GOT3 (cell line): ENCODE measurements around the gene DDTL.
"Not testable (repeated sequence)": the region's sequence is repeated elsewhere in the genome, so short reads cannot be mapped to it uniquely, and the experiment has no call there.

Experiments
- DNase-seq: peaks from one replicate; lab custom pipeline; 2025; ENCODE audit warnings: mixed read lengths; lab: John Stamatoyannopoulos, UW

Gene DDTL

DNA sequence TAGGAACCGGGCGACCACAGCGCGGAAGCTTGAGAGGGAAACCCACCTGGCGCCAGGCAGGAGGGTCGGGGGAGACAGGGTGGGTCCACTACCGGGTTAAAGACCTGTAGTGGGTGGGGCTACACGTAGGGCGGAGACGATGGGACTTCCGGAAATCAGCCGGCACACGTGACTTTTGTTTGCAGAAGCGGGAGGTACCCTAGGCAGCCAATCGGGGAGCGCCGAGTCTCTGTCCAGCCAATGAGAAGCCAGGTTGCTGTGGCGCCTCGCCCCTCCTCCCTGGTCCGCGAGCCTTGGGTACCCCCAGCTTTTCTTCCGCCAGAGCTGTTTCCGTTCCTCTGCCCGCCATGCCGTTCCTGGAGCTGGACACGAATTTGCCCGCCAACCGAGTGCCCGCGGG, at the start of gene DDTL:
Gene DDTL (plus strand): TSS at position 321 of the 400 bp plus-strand sequence. CDS start 27 bp downstream, at position 348.
- not testable (repeated sequence) for DNase-seq

DNA sequence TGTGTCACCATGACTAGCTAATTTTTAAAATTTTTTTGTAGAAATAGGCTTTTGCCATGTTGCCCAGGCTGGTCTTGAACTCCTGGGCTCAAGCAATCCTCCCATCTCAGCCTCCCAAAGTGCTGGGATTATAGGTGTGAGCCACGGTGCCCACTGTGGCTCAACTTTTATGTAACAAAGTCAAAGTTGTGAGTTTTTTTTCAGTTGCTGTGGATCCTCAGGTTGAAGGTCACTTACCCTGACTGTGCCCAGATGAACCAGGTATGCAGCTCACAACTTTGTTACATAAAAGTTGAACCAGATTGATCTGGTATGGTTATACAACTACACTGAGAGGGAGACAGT, 46.4 kb upstream of the DDTL start:
- DNase-seq, result not testable (repeated sequence)

DNA sequence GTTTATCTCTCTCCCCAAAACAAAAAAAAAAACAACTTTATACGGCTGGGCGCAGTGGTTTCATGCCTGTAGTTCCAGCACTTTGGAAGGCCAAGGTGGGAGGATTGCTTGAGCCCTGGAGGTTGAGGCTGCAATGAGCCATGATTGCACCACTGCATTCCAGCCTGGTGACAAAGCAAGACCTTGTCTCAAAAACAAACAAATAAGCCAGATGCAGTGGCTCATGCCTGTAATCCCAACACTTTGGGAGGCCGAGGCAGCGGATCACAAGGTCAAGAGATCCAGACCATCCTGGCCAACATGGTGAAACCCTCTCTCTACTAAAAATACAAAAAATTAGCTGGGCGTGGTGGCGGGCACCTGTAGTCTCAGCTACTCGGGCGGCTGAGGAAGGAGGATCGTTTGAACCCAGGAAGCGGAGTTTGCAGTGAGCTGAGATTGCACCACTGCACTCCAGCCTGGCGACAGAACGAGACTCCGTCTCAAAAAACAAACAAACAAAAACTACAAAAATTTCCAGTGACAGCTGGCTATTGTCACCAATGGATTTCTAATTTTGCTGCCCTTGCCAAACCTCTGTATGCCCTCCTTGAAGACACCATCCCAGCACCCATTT, 45.0 kb upstream of the DDTL start:
- DNase-seq, result not testable (repeated sequence)

DNA sequence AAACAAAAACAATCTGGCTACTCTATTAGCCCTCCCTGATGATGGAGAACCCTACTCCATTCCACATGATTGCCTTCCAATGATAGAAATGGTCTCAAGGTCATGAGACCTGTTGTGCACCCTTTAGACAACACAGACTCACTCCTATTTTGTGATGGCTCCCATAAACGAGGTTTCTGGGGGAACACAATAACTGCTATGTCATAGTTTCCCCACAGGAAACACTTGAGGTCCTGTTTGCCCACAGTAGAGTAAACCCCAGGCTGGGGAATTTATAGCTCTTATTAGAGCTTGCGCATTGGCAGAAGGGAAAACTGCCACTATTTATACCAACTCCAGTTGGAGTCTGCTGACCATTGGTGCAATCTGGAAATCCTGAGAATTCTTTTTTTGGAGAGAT, 43.8 kb upstream of the DDTL start:
- no peak for DNase-seq

DNA sequence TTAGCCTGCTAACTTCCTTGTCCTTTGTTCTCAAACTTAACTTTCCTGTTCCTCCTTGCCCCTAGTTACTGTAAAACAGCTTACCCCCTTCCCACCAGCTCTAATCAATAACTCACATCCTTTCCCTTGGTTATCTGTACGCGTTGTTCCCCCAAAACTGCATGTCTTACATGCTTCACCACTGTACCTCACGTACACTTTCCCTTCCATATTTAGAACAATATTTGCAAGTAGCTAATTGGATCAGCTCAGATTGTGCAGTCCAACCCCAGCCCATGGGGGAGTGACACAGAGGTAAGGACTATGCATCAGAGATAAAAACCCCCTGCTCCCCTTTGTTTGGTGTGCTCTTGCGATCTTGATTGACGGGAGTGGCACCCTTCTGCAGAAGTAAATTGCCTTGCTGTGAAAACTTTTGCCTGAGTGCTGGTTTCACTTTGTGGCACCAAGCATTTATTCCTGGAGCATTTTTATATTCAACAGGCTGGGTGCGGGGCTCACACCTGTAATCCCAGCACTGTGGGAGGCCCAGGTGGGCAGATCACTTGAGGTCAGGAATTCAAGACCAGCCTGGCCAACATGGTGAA, 41.6 kb upstream of the DDTL start:
- DNase-seq, result no peak

DNA sequence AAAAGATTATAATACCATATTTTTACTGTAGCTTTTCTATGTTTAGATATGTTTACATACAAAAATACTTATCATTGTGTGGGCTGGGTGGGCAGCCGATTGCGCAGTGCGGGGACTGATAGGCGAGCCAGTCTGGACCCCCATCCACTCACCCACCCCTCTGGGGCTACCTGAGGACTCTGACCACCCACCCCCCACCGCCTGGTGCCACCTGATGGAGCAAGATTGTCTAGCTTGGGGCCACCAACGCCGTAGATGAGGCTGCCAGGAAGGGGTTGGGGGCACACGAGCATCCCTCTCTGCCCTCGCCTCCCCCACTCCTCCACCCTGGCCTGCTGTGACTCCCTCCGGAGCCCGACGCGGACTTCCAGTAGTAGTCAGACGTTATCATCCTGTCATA, 40.1 kb upstream of the DDTL start:
- no peak for DNase-seq

DNA sequence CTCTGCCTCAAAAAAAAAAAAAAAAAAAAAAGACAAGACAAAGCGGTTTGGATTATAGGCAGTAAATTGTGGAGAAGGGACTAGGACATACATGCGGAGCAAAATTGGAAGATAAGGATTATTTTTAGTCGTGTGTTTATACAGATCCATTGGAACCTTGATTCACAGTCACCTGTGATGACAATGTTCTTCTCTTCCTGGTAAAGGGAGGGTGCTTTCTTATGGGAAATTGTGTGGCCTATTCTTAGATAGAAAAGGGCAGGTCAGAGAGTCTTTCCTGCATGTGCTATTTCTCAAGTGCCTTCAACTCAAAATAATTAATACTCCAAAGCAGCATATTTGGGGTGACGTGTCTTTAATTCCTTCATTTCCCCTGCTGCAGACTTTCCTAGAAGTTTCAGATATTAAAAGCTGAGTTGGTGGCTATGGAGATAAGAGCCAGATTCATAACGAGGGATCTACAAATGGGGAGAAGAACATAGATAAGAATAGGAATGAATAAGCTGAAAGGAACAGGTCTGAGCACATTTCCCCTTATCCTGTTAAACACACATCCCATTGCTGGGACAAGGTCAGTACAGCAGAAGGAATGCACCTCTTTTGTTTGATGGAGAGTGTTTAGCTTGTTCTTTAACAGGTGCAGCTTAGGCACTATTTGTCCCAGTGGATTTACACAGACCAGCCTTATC, 28.2 kb upstream of the DDTL start:
- DNase-seq, result no peak

DNA sequence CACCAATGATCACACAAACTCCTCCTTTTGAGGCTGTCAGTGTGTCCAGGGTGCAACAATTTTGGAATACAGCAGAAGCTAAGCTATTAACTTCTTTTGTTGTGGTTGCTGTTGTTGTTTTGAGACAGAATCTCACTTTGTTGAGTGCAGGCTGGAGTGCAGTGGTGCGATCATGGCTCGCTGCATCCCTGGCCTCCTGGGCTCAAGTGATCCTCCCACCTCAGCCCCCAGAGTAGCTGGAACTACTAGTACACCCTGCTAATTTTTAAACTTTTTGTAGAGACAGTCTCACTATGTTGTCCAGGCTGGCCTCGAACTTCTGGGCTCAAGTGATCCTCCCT, 27.7 kb upstream of the DDTL start:
- no peak for DNase-seq

DNA sequence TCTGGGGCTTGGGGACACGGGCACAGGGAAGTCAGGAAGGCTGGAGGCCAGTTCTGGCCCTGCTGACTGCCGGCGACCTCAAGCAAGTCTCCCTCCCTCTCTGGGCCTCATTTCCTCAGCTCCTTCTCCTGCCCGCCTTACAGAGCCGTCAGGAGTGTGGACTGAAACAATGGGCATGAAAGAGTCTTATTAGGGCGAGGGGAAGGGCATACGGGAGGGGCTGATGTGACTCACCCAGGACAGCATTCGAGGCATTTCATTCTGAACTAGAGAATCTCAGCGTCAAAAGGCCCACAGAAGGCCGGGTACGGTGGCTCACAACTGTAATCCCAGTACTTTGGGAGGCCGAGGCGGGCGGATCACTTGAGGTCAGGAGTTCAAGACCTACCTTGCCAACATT, 26.5 kb upstream of the DDTL start:
- not testable (repeated sequence) for DNase-seq

DNA sequence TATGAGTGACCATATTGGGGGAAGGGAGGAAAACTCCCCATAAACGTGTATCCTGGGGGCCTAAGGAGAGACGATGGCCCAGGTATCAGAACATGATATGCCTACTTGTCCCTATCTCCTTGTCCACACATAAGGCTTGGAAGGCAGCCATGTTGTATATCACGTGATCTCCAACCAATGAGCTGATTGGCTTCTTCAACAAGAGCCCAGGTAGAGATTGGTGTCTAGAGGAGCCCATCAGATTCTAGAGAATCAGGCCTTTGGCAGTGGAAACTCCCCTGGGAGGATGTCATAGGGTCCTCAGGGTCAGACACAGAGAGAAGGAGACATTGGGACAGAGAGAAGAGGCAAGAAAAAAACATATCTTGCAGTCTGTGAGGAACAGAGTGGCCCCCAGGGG, 19.3 kb upstream of the DDTL start:
- DNase-seq, result not testable (repeated sequence)

DNA sequence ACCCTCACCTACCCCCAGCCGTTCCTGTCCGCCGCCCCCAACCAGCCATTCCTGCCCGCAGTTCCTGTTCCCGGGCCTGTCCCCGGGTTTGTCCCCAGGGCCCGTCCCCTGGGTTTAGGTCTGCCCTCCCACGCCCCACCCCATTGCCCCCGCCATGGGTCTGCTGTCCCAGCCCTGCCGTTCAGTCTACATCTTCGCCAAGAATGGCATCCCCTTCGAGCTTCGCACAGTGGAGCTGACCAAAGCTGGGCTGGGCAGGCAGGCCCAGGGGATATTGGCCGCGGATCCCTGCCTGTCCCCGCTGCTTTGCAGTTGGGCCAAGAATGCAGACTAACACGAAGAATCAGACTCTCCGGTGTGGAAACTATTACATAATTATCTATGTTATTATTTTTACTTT, 16.9 kb upstream of the DDTL start:
- DNase-seq, result not testable (repeated sequence)

DNA sequence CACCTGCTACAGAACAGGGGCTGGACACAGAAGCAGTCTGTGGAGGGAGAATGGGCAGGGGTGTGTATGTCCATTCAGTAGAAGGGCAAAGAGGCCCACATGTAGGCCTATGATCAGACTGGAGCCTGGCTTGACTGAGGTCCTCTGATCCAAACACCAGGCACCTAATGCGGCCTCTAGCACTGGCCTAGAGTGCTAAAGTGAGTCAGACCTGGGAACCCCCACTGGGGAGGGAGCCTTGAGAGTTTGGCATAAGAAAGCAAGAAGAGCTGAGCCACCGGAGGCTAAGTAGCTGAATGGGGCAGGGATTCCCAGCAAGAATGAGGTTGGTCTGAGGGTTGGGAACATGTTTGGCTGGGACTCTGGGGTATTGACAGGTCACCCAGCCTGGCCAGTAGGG, 15.3 kb upstream of the DDTL start:
- not testable (repeated sequence) for DNase-seq

DNA sequence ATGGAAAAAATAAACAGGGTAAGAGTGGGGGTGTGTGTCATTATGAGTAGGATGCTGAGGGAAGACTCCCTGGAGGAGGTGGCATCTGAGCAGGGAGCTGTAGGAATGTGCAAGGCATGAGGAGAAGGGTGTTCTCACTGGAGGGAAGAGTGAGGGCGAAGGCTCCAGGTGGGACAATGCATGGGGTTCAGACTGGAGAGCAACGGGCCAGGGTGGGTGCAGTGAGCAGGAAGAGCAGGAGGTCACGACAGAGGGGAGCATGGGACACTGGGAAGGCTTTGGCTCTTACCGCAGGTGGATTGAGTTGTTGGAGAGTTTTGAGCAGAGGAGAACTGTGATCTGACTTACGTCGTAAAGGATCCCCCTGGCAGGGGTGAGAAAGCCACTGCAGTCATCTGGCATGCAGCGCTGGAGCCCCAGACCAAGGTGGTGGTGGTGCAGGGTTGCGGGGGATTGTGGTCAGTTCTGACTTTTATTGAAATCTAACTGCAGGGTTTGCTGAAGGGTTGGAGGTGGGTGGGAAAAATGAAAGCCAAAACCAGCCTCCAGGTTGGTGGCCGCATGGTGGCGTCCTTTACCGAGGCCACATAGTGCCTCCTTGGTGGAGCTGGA, 13.8 kb upstream of the DDTL start:
- not testable (repeated sequence) for DNase-seq

DNA sequence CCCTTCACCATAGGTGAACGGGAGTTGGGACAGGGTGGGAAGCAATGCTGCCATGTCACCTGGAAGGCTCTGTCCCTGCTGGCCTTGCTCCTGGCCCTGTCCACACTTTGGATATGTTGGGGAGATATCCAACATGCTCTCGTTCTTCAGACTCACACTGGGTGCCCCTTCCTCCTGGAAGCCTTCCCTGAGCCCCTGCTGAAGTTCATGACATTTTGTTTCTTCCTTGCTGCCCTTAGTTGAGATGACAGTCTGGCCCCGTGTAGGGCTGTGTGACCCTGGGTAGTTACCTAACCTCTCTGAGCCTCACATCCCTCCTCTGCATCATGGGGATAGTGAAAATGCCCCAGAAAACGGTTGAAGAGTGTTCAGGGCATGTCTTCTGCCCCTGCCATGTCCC, 13.2 kb upstream of the DDTL start:
- not testable (repeated sequence) for DNase-seq

DNA sequence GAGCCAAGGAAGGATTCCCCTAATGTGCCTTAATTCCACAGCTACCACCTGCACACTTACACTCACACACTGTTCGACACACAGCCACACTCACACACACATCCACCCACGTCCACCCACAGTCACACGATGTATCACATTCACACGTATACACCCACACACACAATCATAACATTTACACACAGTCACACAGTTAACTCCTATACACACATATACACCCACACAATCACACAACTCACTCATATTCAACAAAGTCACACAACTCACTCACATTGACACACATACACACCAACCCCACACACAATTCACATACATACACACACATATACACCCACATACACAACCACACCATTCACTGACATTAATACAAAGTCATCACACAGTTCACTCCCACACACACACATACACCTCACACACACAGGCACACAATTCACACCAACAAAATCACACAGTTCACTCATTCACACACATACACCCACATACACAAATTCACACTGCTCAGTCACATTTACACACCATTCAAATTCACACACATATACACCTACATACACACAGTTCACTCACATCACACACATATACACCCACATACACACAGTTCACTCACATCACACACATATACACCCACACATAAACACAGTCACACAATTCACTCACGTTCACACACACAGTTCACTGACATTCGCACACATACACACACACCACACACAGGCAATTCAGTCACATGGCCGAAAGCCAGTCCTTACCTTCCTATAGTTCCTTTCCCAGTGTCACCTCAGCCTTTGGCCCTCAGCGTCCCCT, 12.3 kb upstream of the DDTL start:
- not testable (repeated sequence) for DNase-seq

DNA sequence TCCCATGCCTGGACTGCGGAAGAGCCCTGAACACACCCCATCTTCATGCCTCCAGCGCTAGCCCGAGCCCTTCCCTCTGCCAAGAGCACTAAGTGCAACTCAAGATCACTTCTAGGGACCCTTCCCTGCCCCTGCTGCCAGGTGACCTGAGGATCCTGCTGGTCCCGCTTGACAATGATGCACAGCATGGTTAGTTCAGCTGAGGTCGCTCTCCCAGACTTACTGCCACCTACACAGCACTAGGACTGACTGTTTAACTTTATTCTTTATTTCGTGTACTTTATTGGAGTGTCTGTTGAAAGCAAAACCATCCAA, 11.7 kb upstream of the DDTL start:
- DNase-seq, result not testable (repeated sequence)

DNA sequence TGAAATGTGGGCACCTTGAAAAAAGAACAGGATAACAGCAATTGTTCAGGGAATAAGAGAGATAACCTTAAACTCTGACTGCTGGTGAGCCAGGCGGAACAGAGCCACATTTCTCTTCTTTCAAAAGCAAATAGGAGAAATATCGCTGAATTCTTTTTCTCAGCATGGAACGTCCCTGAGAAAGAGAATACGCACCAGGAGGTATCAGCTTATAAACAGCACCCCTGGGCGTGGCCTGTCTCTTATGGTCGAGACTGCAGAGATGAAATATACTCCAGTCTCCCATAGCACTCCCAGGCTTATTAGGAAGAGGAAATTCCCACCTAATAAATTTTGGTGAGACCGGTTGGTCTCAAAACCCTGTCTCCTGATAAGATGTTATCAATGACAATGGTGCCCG, 10.8 kb upstream of the DDTL start:
- not testable (repeated sequence) for DNase-seq

DNA sequence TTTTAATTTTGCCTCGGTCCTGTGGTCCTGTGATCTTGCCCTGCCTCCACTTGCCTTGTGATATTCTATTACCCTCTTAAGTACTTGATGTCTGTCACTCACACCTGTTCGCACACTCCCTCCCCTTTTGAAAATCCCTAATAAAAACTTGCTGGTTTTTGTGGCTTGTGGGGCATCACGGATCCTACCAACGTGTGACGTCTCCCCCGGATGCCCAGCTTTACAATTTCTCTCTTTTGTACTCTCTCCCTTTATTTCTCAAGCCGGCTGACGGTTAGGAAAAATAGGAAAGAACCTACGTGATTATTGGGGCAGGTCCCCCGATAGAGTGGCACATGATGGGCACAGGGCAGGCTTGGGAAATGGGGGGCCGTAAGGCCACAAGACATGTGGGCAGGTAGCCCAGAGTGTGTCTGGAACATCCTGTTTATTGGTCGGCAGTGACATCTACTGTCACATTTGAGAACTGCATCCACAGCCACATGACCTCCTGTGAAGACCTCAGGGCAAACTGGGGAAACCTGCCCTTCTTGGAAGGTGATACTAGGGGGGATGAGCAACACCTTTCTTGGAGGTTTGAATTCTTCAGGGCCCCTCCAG, 10.3 kb upstream of the DDTL start:
- DNase-seq, result not testable (repeated sequence)

DNA sequence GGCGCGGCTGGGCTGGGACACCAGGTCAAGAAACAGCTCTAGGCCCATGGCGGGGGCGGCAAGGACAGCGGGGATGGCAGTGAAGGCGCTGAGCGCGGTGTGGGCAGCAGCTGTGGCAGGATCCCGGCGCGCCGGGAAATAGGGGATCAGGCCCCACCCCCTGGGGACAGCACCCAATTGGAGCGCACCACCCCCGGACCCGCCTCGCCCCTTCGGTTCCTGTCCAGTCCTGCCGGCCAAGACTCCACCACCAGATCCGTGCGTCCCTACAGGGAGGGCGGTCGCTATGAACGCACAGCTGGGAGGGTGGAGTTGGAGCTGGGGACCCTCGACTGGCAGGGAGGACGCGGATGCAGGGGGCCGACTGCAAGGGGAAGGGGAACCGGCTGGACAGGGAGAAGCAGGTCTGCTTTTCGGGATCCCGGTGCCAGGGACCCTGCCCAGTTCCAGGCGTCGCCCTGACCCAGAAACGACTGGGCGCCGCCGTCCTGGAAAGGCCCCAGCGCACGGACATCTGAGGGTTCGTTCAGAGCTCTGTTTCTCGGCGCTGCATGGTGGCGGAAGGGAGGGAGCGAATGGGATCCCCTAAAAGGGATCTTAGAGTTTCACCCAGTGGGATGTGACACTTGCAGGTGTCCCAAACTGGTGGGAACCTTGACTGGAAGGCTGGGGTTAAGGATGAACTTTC, 5.5 kb upstream of the DDTL start, which contains the start of gene GSTT2B:
Gene GSTT2B (minus strand): TSS at position 112 of the 688 bp plus-strand sequence. CDS start 64 bp downstream, at position 48.
- DNase-seq, result not testable (repeated sequence)

DNA sequence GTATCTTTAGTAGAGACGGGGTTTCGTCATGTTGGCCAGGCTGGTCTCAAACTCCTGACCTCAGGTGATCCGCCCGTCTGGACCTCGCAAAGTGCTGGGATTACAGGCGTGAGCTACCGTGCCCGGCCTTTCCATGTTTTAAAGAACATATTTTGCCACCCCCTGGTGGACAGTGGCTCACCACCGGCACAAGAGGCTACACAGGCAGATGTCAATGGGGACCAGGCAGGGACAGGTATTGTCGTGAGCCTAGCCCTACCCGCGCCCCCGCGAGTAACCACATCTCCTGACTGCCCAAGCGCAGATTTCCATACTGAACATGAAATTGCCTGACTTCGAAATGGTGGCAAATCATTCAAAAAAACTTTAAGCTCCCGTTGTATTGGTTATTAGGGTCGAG, 594 bp upstream of the DDTL start:
- DNase-seq, result not testable (repeated sequence)

DNA sequence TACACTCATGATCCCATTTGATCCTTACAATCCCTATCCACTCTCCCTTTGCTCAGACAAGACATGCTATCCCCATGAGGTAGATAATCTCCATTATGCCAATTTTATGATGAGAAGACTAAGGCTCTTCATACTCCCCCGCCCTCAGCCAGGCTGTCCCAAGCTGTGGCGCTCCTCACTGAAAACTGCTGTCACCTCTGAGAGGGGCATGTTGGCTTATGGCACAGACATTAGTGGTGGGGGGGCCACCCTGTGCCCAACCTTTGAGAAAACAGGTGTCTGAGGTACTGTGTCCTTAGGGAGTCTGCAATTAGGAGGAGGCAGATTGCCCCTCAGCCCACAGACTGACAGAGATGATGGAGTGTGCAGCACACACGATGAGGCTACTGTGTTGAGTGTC, 2.4 kb downstream of the DDTL start:
- DNase-seq, result no peak
